Gastroesophageal sphincter (tissue), 3 donors: ENCODE data around the gene BLOC1S3.

Experiments
- POLR2AphosphoS5 ChIP-seq: sonication (generic); formaldehyde crosslinking; IDR thresholded peaks from one replicate; pipeline ENCODE4 v1.6.1; 2017; ENCODE audit warnings: antibody characterized with exemption
- TF ChIP-seq, protein P1 (sequence below), 4 experiments: fragments of 200-600 bp in 2 of 4; fragments of 450-650 bp in 2 of 4; sonication (generic) in 1 of 4; IDR thresholded peaks; one replicate each; pipeline ENCODE4 v1.5.1; 2017 to 2019; ENCODE audit warnings: antibody characterized with exemption in 4 of 4, mild to moderate bottlenecking in 2 of 4, moderate library complexity in 2 of 4

DNA sequence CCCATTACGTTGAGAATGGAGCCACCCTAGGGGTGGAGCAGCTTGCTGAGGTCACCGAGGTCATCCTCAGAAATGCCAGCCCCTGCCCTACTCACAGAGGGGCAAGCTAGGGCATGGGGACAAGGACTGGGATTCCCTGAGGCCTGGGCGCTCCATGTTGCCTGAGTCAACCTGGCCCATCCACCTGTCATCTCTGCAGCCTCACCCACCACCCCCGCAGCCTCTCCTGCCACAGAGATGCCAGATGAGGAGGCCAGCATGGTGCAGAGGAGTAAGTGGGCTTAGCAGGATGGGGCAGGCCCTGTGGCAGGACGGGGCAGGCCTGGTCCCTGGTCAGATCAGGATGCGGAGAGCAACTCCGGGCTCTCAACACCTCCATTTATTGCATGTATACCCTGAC, 27.3 kb upstream of the BLOC1S3 start:
- TF ChIP-seq POLR2AphosphoS5 = no peak
- TF ChIP-seq, protein P1, sequence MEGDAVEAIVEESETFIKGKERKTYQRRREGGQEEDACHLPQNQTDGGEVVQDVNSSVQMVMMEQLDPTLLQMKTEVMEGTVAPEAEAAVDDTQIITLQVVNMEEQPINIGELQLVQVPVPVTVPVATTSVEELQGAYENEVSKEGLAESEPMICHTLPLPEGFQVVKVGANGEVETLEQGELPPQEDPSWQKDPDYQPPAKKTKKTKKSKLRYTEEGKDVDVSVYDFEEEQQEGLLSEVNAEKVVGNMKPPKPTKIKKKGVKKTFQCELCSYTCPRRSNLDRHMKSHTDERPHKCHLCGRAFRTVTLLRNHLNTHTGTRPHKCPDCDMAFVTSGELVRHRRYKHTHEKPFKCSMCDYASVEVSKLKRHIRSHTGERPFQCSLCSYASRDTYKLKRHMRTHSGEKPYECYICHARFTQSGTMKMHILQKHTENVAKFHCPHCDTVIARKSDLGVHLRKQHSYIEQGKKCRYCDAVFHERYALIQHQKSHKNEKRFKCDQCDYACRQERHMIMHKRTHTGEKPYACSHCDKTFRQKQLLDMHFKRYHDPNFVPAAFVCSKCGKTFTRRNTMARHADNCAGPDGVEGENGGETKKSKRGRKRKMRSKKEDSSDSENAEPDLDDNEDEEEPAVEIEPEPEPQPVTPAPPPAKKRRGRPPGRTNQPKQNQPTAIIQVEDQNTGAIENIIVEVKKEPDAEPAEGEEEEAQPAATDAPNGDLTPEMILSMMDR (IDR thresholded peaks at IDR 0.05) = no peak
